KMS-11 (cell line): ENCODE results near the gene GNB1L.

ENCODE experiments used
- H2AFZ ChIP-seq: fragments of 200-600 bp; sonication (generic); 2 replicates; pipeline ENCODE4 v1.6.1; 2016; ENCODE audit warnings: antibody characterized with exemption, mixed run types, low read depth
- H3K27ac ChIP-seq: fragments of 200-600 bp; sonication (generic); 2 replicates; pipeline ENCODE4 v1.6.1; 2016; ENCODE audit warnings: mild to moderate bottlenecking, mixed run types
- H3K27me3 ChIP-seq: fragments of 200-600 bp; sonication (generic); 2 replicates; pipeline ENCODE4 v1.6.1; 2017; ENCODE audit warnings: mild to moderate bottlenecking, low read depth, mixed run types, moderate library complexity; ENCODE audit not compliant: insufficient read depth
- H3K36me3 ChIP-seq: fragments of 200-600 bp; sonication (generic); 2 replicates; pipeline ENCODE4 v1.6.1; 2017; ENCODE audit warnings: mild to moderate bottlenecking, mixed run types; ENCODE audit not compliant: insufficient read depth
- H3K4me1 ChIP-seq: fragments of 200-600 bp; sonication (generic); 2 replicates; pipeline ENCODE4 v1.6.1; 2016; ENCODE audit warnings: mild to moderate bottlenecking, low read depth, mixed run types; ENCODE audit not compliant: poor library complexity, severe bottlenecking
- H3K4me2 ChIP-seq: fragments of 200-600 bp; sonication (generic); 2 replicates; pipeline ENCODE4 v1.7.0; 2016; ENCODE audit warnings: mild to moderate bottlenecking, mixed run types
- H3K4me3 ChIP-seq: fragments of 200-600 bp; sonication (generic); IDR thresholded peaks from 2 replicates; pipeline ENCODE4 v1.6.1; 2017; ENCODE audit warnings: low read depth, low read length, mixed read lengths; ENCODE audit not compliant: insufficient read depth
- H3K79me2 ChIP-seq: fragments of 200-600 bp; sonication (generic); 2 replicates; pipeline ENCODE4 v1.6.1; 2016; ENCODE audit warnings: low read depth, mixed run types; ENCODE audit not compliant: insufficient read depth
- H3K9ac ChIP-seq: fragments of 200-600 bp; sonication (generic); 2 replicates; pipeline ENCODE4 v1.6.1; 2016; ENCODE audit warnings: mild to moderate bottlenecking, mixed run types
- H4K20me1 ChIP-seq: fragments of 200-600 bp; sonication (generic); 2 replicates; pipeline ENCODE4 v1.6.1; 2016; ENCODE audit warnings: mild to moderate bottlenecking, mixed run types; ENCODE audit not compliant: insufficient read depth
- TF ChIP-seq, protein P1 (sequence below): fragments of 200-600 bp; sonication (generic); conservative IDR thresholded peaks from 2 replicates; pipeline ENCODE4 v1.6.1; 2017; ENCODE audit warnings: low read depth, mild to moderate bottlenecking, antibody characterized with exemption, low read length, moderate library complexity, mixed read lengths

The GNB1L gene

DNA sequence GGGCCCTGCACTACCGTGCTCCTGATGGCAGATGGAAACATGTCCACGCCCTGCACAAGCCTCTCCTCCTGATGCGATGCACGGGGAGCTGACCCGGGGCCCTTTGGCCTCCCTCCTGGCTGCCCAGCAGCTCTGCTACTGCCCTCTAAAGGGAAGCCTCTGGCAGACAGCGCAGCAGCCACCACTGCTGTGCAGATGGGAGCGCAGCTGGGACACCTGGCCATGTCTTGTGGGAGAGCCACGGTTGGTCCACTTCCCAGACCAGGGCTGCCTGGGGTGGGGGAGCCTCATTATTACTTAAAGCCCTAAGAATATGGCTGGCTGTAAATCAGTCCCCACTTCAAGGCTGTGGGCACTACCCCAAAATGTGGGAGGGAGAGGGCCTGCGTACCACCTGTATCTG is 55.8 kb downstream of the GNB1L start:
- no peak overlapping the region for H3K9ac ChIP-seq
- H3K4me3 ChIP-seq, result no peak overlapping the region
- no peak overlapping the region for H3K27ac ChIP-seq
- no peaks in the 10 kb centered on the region for H3K36me3 ChIP-seq
- no peaks in the 10 kb centered on the region for H3K27me3 ChIP-seq
- H4K20me1 ChIP-seq, result no peaks in the 10 kb centered on the region
- no peak overlapping the region for H2AFZ ChIP-seq
- TF ChIP-seq, protein P1, sequence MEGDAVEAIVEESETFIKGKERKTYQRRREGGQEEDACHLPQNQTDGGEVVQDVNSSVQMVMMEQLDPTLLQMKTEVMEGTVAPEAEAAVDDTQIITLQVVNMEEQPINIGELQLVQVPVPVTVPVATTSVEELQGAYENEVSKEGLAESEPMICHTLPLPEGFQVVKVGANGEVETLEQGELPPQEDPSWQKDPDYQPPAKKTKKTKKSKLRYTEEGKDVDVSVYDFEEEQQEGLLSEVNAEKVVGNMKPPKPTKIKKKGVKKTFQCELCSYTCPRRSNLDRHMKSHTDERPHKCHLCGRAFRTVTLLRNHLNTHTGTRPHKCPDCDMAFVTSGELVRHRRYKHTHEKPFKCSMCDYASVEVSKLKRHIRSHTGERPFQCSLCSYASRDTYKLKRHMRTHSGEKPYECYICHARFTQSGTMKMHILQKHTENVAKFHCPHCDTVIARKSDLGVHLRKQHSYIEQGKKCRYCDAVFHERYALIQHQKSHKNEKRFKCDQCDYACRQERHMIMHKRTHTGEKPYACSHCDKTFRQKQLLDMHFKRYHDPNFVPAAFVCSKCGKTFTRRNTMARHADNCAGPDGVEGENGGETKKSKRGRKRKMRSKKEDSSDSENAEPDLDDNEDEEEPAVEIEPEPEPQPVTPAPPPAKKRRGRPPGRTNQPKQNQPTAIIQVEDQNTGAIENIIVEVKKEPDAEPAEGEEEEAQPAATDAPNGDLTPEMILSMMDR, result no peak
- H3K4me2 ChIP-seq, result no peak overlapping the region
- H3K79me2 ChIP-seq, result no peaks in the 10 kb centered on the region
- H3K4me1 ChIP-seq, result no peaks in the 10 kb centered on the region

DNA sequence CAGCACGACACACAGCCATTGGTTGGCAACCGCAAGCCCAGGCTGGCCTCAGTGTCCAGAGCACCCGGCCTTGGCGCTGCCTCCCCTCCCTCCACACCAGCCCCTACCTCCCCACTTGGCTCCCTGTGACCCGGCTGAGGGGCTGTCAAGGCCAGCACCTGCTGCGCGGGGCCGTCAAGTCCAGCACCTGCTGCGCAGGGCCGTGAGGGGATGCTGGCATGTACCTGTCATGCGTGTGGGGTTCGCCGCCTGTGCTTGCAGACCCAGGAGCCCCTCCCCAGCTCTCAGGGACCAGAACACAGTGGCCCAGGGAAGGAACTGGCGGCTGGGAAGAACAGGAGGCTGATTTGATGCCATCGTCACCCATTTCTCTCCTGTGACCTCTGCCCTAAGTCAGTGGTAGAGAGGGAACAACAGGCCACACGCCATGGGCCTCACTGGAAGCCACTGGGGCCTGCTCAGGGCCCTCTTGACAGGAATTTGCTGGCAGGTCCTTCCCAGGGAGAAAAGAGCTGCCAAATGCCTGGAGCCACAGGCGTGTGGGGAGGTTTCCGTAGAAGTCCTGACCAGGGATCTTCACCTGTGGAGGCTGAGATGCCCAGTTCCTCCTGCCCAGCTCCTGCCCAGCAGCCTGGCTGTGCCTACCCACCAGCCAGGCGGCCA is 56.5 kb downstream of the GNB1L start:
- no peaks in the 10 kb centered on the region for H3K79me2 ChIP-seq

DNA sequence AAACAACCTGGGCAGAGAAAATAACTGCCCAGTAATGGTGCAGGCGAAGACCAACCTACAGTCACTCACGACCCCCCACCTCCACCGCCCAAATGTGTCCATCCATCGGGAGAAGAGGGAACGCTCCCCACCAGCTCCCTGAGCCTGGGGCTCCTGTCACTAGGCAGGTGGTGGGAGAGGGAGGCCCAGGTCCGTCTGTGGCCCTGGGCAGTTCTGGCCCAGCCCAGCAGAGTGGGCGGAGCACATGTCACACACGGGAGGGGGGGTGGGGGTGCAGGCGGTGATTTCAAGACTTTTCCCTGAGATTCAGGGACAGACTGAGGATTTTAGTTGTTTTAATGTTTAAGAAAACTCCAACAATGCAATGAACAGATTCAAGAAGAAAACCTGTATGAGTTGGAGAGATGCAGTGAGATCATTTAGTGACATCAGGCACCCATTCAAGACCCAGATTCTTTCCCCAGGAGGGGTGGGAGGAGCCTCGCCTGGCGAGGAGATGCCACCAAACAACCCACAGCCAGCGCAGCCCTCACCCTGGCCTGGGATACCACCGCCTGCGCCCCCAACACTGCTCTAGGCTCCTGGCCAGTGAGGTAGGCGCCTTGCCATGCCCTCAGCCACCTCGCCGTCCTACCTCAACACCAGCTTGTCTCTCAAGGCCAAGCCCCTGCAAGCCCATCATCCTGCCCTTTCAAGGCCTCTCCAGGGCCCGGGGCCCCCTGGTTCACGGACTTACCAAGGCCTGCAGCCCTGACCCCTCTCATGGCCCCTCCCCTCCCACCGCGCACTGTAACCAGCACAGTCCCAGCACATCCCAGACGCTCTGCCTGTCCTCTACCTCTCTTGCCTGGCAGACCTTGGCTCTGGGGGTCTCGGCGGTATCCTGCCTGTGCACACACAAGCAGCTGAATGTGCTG is 57.3 kb downstream of the GNB1L start:
- H3K36me3 ChIP-seq, result no peaks in the 10 kb centered on the region
- no peaks in the 10 kb centered on the region for H3K79me2 ChIP-seq
- TF ChIP-seq, protein P1, result no peak
- H3K27ac ChIP-seq, result no peak overlapping the region
- H3K4me2 ChIP-seq, result no peak overlapping the region
- no peak overlapping the region for H3K4me3 ChIP-seq
- H4K20me1 ChIP-seq, result no peaks in the 10 kb centered on the region
- no peak overlapping the region for H2AFZ ChIP-seq
- H3K9ac ChIP-seq, result no peak overlapping the region
- no peaks in the 10 kb centered on the region for H3K27me3 ChIP-seq
- H3K4me1 ChIP-seq, result no peaks in the 10 kb centered on the region

More for the DNA sequence above, 56.5 kb downstream of the GNB1L start:
- Histone ChIP-seq H4K20me1 (no peaks in the 10 kb centered on the region), H3K4me1 (no peaks in the 10 kb centered on the region), H3K4me3 (no peak overlapping the region), H3K27me3 (no peaks in the 10 kb centered on the region), H3K27ac (no peak overlapping the region), H3K36me3 (no peaks in the 10 kb centered on the region), H2AFZ (no peak overlapping the region), H3K9ac (no peak overlapping the region), H3K4me2 (no peak overlapping the region)
- TF ChIP-seq, protein P1, result no peak

DNA sequence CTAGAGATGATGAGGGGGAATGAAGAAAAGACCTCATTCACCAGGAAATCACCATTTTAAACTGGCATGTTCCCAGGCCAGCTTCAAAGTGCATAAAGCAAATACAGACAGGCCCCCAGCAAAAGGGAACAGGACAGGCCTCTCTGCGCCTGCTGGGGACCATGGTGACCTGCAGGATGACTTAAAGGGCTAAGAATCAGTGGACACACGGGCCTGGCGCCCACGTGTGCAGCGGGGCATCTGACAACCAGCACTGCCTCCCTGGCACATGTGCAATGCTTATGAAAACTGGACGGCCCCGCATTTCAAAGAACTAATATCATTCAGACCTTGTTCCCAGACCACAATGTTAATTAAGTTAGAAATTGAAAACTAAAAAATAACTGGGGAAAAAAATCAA is 58.5 kb downstream of the GNB1L start:
- Histone ChIP-seq H3K27me3 (no peaks in the 10 kb centered on the region), H4K20me1 (no peaks in the 10 kb centered on the region), H3K79me2 (no peaks in the 10 kb centered on the region), H3K27ac (no peak overlapping the region), H3K4me1 (no peaks in the 10 kb centered on the region), H3K4me3 (no peak overlapping the region), H3K9ac (no peak overlapping the region), H3K4me2 (no peak overlapping the region), H3K36me3 (no peaks in the 10 kb centered on the region), H2AFZ (no peak overlapping the region)
- TF ChIP-seq, protein P1, result no peak
